ENCODE data around the gene TNS3.

Gene TNS3

DNA sequence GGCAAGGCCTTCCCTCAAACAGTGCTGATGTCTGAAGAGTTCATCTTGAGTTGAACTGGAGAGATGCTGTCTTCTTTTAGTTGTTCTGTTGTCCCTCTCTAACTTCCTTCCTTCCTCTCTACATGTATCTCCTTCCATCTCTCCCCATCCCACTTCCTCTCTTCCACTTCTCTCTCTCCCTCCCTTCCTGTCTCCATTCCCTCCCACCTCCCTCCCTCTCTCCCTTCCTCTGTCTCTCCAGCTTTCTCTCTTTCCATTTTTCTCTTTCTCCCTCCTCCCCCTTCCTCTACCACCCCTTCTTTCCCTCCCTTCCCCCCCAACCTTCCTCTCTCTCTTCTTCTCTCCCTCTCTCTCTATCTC is 40.7 kb upstream of the TNS3 start:
- no peak for DNase-seq (ENCODE audit: insufficient read length, low spot score)
- TF ChIP-seq, protein P1, sequence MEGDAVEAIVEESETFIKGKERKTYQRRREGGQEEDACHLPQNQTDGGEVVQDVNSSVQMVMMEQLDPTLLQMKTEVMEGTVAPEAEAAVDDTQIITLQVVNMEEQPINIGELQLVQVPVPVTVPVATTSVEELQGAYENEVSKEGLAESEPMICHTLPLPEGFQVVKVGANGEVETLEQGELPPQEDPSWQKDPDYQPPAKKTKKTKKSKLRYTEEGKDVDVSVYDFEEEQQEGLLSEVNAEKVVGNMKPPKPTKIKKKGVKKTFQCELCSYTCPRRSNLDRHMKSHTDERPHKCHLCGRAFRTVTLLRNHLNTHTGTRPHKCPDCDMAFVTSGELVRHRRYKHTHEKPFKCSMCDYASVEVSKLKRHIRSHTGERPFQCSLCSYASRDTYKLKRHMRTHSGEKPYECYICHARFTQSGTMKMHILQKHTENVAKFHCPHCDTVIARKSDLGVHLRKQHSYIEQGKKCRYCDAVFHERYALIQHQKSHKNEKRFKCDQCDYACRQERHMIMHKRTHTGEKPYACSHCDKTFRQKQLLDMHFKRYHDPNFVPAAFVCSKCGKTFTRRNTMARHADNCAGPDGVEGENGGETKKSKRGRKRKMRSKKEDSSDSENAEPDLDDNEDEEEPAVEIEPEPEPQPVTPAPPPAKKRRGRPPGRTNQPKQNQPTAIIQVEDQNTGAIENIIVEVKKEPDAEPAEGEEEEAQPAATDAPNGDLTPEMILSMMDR (IDR thresholded peaks at IDR 0.05; ENCODE audit: insufficient read depth, missing control alignments): no peak
- FAIRE-seq: no peak

DNA sequence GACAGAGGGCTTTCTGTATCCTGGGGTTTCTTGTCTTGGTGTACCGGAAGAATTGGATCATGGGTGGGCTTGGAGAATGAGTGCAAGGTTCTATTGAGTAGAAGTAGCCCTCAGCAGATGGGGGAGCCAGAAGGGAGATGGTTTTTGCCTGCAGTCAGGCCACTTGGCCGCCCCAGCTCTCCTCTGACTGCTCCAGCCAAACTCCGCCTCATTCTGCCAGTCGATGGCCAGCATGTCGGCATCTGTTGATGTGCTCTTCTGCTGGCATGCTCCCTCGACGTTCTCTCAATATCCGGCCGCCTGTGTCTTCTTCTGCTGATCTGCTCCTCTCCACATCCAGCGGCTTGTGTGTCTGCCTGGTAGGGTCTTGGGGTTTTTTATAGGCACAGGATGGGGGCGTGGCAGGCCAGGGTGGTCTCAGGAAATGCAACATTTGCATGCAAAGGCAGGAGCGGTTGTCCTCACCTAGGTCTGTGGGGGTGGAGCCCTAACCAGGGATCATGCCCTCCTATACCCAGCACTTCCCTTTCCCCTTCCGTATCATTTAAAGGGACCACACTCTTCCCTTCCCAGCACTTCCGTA is 40.2 kb upstream of the TNS3 start:
- DNase-seq (ENCODE audit: insufficient read length, low spot score) (no peak), FAIRE-seq (no peak)
- TF ChIP-seq, protein P1 (IDR thresholded peaks at IDR 0.05; ENCODE audit: insufficient read depth, missing control alignments): no peak

DNA sequence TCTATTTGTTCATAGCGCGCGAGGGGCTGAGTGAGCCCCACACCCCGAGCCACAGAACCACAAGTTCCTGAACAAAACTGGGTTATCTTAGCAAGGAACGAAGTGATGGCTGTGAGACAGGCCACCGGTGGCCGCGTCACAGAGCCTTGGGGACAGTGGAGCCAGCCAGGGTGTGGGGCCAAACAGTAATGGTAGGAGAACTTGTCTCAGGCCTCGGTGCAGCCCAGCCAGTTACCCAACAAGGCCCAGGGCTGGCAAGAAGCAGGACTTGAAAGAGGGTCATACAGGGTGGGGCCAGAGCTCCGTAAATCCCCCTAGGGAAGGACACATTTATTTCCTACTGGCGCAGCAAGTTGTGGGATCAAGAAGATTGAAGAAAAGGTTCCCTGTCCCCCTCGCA is 39.4 kb upstream of the TNS3 start:
- DNase-seq (ENCODE audit: insufficient read length, low spot score): no peak
- TF ChIP-seq, protein P1 (IDR thresholded peaks at IDR 0.05; ENCODE audit: insufficient read depth, missing control alignments): no peak
- no peak for FAIRE-seq

DNA sequence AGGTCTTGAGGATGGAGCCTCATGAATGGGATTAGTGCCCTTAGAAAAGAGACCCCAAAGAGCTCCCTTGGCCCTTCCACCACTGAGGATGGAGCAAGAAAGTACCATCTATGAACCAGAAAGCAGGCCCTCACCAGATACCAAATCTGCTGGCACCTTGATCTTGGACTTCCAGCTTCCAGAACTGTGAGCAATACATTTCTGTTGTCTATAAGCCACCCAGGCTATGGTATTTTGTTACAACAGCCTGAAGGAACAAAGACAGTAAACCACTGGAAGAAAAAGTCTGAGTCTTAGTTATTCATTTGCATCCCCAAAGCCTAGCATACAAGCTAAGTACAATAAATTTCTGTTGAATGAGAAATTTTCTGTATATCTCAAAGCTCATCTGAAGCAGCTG is 37.9 kb upstream of the TNS3 start:
- FAIRE-seq (no peak), DNase-seq (ENCODE audit: insufficient read length, low spot score) (no peak)
- TF ChIP-seq, protein P1 (IDR thresholded peaks at IDR 0.05; ENCODE audit: insufficient read depth, missing control alignments): no peak

DNA sequence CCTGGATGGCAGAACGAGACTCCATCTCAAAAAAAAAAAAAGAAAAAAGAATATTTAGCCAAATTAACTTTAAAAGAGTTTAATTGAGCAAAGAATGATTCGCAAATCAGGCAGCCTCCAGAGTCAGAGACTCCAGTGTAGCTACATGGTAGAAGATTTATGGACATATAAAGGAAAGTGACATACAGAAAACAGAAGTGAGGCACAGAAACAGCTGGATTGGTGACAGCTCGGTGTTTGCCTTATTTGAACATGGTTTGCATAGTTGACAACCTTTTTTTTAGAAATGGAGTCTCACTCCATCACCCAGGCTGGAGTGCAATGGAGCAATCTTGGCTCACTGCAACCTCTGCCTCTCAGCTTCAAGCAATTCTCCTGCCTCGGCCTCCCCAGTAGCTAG is 35.2 kb upstream of the TNS3 start:
- TF ChIP-seq, protein P1 (IDR thresholded peaks at IDR 0.05; ENCODE audit: insufficient read depth, missing control alignments): no peak
- DNase-seq (ENCODE audit: insufficient read length, low spot score) (no peak), FAIRE-seq (no peak)

DNA sequence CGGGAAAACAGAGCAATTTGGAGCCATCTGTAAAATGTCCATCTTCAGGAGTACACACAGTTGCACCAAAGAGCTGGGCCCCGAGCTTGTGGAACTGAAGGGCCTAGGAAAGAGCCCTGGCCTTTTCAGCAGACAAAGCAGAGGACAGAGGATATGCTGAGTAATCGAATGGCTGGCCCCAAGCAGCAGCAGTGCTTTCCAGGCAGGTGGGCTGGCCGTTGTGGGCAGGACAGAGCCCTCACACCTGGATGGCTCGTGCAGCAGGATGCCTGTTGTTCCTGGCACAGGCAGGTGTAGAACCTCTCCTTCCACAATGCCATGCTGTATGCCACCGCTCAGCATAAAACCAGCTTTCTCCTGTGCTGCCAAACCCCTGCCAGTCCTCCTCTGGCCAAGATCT is 32.5 kb upstream of the TNS3 start:
- no peak for DNase-seq (ENCODE audit: insufficient read length, low spot score)
- FAIRE-seq: no peak
- TF ChIP-seq, protein P1 (IDR thresholded peaks at IDR 0.05; ENCODE audit: insufficient read depth, missing control alignments): no peak

DNA sequence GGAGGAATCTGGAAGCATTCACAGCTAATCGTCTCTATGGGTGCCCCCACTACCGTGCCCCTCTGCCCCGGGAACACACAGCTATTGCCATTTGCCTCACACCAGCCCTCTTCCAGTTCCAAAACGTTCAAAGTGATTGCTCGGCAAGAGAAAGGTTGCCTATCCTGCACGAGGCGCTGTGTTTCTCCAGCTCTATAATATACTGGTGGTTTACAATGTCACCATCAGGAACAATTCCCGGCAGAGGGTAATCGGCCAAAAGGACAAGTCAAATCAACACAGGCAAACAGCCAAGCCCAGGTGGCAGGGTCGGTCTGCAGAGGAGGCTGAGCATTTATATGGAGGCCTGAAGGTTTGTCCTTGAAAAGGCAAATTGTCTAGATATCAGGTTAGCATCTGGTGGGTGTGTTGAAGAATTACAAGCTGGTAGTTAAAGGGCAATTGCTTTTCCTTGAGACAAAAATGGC is 29.2 kb upstream of the TNS3 start:
- TF ChIP-seq, protein P1 (IDR thresholded peaks at IDR 0.05; ENCODE audit: insufficient read depth, missing control alignments): no peak
- FAIRE-seq (no peak), DNase-seq (ENCODE audit: insufficient read length, low spot score) (no peak)

Measured in D721Med (cell line).